Activated CD8-positive, alpha-beta memory T cell treated with anti-CD3 and anti-CD28 coated beads for 4 hours (primary cell): ENCODE data around the gene DTWD2.
"Not testable (repeated sequence)": the region's sequence is repeated elsewhere in the genome, so short reads cannot be mapped to it uniquely, and the experiment has no call there.

Source experiments
- DNase-seq, 2 donors: peaks; one replicate each; pipeline ENCODE4 v3.0.0-alpha.2; 2020; ENCODE audit warnings: low read depth in 2 of 2

Gene DTWD2

DNA sequence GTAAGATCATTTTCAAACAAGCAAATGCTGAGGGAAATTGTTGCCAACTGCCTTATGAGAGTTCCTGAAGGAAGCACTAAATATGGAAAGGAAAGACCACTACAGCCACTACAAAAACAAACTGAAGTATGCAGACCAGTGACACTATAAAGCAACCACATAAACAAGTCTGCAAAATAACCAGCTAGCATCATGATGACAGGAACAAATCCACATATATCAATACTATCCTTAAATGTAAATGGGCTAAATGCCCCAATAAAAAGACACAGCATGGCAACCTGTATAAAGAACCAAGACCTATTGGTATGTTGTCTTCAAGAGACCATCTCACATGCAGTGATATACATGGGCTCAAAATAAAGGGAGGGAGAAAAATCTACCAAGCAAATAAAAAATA is 113.2 kb downstream of the DTWD2 start:
- DNase-seq, result no peak

GRCh38 chr5:118873417-118873816 is 114.9 kb downstream of the DTWD2 start:
- no peak for DNase-seq

GRCh38 chr5:118863345-118863744 is 125.0 kb downstream of the DTWD2 start:
- DNase-seq, result no peak

DNA sequence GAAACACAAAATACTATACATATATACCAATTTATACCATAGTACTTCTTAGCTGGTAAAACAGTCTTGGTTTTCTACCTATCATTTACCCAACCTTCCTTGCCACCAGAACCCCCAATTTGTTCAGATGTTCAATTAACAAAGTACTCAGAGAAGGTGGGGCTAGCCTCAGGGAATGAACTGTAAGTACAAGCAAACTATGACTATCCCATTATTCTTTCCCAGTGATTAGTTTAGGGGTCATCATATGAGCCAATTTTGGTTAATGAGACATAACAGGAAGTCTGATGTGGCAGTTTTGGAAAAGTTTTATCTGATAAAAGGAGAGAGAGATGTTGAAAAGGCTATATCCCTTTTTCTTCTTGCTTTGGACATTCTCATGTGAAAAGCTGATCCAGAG is 125.8 kb downstream of the DTWD2 start:
- DNase-seq, result no peak

DNA sequence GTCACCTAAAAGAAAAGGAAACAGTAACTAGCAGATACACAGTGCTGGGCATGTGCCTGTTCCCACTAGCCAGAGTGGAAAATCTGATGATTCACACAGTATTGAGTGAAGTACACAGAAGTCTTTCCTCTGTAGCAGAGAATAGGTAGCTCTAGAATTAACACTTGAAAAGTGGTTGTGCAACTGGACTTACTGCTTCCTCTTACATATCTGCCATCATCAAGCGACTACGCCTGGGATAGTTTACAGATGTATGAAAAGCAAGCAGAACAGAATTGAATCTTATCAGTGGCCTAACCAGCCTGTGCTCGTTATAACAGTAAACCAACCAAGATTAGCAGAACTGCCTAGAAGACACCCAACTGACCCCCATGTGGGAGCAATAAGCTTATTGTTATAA is 130.6 kb downstream of the DTWD2 start:
- no peak for DNase-seq

DNA sequence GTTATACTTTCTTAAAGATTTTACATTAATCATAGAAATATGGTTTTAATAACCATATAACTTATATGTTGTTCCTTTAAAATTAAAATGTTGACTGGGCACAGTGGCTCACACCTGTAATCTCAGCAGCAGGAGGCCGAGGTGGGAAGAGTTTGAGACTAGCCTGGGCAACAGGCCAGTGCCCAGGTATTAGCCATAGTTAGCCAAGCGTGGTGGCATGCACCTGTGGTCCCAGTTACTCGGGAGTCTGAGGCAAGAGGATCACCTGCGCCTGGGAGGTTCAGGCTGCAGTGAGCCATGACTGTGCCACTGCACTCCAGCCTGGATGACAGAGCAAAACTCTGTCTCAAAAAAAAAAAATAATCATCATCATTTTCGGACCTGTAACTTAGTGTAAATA is 133.5 kb downstream of the DTWD2 start:
- no peak for DNase-seq

- DNase-seq, result not testable (repeated sequence)
Measured at GRCh38 chr5:118851785-118852184, 136.6 kb downstream of the DTWD2 start.

GRCh38 chr5:118849507-118849906 is 138.8 kb downstream of the DTWD2 start:
- DNase-seq, result not testable (repeated sequence)

DNA sequence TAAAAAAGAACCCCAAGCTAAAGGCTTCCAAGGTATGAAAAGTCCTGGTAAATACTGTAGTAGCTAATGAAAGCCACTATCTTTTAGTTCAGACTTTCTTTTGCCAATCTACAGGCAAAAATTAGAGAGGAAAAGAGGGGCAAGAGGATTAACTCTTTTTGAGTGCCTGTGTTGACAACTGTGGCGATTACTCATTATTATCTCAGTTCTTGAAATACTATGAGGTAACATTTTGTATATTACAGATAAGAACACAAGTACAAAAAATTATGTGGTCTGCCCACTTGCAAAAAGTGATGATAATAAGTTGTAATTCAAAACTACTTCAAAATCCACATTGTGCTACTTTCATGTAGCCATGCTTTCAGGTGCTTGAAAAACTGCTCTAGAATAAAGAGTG is 144.0 kb downstream of the DTWD2 start:
- no peak for DNase-seq

- DNase-seq, result no peak
Measured at GRCh38 chr5:118834710-118835109, 153.6 kb downstream of the DTWD2 start.

DNA sequence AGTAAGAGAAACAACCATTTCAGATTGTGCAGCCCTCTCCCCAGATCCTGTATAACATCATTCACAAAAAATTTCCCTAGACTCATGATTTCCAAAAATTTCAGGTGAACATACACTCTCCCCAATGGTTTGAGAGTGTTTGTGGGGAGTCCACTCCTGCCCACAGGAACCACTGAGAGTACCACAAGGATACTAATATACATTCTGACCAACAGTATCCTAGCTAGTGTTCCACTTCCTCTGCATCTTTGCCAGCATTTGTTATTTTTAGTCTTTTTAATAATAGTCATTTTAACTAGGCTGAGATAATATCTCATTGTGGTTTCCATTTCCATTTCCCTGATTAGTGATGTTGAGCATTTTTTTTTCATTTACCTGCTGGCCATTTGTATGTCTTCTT is 155.4 kb downstream of the DTWD2 start:
- DNase-seq, result no peak

- DNase-seq, result no peak
Measured at GRCh38 chr5:118825226-118825625, 163.1 kb downstream of the DTWD2 start.

GRCh38 chr5:118818604-118819003 is 169.7 kb downstream of the DTWD2 start:
- no peak for DNase-seq

DNA sequence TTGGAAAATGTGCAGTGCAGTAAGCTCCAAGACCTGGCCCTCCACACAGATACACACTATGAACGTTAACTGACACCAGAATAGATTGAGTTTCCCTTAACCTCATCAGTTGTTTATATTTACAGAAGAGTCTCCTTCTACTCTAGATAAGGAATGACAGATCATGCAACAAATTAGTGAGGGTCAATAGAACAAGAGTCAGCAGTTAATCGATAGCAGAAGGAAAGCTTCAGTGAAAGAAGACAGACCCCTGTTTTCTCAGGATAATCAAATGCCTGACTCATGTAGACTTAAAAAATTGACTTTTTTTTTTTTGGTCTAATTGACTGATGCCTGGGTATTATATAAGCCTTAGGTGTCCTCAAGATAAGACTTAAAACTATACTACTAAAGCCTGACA is 179.9 kb downstream of the DTWD2 start:
- DNase-seq, result no peak

DNA sequence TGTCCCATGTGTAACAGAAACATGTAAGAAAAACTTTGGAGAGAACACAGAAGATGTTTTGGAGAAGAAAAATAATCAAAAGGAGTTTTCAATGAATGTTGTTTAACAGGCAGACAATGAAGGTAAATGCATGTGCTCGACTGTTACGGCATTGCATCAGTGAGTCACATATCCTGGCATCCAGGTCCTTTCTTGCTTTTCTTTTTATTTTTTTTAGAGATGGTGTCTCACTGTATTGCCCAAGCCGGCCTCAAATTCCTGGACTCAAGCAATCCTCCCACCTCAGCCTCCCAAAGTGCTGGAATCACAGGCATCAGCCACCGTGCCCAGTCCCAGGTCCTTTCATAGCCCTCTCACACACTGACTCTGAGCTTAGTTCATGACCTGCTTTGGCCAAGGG is 181.8 kb downstream of the DTWD2 start:
- no peak for DNase-seq

DNA sequence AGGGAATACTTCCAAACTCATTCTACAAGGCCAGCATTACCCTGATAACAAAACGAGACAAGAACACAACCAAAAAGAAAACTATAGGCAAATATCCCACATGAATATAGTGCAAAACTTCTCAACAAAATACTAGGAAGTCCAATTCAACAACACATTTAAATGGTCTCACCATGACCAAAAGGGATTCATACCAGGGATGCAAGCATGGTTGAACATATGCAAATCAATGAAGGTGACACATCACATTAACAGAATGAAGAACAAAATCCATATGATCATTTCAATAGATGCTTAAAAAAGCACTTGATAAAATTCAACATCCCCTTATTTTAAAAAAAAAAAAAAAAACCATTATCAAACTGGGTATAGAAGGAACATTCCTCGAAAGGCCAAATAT is 186.0 kb downstream of the DTWD2 start:
- no peak for DNase-seq

GRCh38 chr5:118796081-118796480 is 192.3 kb downstream of the DTWD2 start:
- no peak for DNase-seq

GRCh38 chr5:118794281-118794680 is 194.1 kb downstream of the DTWD2 start:
- DNase-seq, result no peak

GRCh38 chr5:118793652-118794051 is 194.7 kb downstream of the DTWD2 start:
- no peak for DNase-seq

DNA sequence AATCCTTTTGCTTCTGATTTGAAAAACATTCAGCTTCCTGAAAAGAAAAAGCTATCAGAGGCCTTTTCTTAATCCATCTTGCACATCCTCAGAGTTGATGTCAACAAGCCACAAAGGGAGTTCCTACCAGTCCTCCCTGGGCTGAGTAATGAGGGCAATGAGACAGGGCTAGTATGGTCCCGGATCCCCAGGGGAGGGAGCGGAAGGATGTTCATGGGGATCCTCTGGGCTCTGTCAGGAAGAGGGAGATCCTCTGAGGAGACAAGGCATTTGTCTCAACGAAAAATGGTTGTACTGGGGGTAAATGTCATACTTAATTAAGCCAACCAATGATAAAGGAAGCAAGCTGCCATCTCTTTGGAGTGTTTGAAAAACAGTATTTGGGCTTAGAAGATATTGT is 195.3 kb downstream of the DTWD2 start:
- no peak for DNase-seq

GRCh38 chr5:118791926-118792734 is 196.2 kb downstream of the DTWD2 start:
- no peak for DNase-seq

DNA sequence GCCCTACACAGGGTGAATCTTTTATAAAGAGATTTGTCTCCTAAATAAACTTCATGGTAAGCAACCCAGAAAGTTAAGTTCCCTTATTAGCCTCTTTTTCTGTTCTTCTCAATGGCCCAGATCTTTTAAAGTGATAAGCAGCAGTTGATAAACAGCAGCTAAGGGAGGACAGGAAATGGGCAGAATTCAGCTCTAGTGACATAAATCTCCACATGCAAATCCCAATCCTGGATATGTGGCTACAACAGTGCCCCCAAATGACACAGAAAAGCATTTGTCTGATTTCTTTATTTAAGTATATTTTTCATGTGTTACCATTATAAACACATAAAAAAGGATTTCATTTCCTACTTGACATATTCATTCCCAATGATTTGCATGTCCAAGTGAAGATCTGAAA is 199.0 kb downstream of the DTWD2 start:
- no peak for DNase-seq

DNA sequence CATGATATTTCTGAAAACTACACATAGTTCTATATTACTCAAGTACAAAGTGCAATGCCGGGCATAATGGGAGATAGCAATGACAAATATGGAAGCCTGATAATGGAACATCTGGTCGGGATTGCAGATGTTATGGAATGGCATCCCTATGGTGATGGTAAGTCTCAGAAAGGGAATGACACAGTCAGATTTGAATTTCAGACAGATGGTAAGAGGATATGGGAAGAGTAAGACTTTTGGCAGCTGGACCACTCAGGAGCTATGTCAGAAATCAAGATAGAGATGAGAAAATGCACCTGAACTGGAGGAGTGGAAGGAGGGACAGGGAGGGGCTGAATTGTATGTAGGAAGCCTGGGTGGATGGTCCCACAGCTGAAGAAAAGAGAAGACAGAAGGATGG is 200.0 kb downstream of the DTWD2 start:
- no peak for DNase-seq
